ENCODE results near the gene YDJC.
"Not testable (repeated sequence)": the region's sequence is repeated elsewhere in the genome, so short reads cannot be mapped to it uniquely, and the experiment has no call there.

The YDJC gene, protein sequence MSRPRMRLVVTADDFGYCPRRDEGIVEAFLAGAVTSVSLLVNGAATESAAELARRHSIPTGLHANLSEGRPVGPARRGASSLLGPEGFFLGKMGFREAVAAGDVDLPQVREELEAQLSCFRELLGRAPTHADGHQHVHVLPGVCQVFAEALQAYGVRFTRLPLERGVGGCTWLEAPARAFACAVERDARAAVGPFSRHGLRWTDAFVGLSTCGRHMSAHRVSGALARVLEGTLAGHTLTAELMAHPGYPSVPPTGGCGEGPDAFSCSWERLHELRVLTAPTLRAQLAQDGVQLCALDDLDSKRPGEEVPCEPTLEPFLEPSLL

DNA sequence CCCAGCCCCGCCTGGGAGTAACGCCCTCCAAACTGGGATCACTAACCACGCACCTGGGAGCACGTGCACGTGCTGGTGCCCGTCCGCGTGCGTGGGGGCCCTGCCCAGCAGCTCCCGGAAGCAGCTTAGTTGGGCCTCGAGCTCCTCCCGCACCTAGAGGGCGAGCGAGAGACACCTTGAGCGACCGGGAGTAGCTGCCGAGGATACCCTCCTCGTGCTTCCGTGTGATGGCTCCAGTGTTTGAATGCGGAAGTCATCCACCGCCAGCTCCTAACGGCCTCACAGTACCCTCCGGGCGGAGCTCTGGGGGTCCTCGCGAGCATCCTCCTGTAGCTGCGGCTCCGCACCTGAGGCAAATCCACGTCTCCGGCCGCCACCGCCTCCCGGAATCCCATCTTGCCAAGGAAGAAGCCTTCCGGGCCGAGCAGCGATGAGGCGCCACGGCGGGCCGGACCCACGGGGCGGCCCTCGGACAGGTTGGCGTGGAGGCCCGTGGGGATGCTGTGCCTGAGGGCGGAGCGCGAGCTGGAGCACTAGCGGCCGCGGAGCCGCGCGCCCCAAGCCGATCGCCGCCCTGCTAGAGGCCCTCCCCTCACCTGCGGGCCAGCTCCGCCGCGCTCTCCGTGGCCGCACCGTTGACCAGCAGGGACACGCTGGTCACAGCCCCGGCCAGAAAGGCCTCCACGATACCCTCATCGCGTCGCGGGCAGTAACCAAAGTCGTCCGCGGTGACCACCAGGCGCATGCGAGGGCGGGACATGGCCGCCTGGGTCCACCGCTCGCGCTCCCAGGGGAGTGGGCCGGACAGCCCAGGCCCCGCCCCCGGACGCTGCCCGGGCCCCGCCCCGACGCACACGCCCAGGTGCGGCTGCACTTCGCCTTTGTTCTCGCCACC is at the start of gene YDJC:
Gene YDJC, minus strand, starts transcription at position 768 of the 895 bp plus-strand sequence. Its CDS starts 8 bp downstream, at position 760.
- TF ChIP-seq, protein P1, sequence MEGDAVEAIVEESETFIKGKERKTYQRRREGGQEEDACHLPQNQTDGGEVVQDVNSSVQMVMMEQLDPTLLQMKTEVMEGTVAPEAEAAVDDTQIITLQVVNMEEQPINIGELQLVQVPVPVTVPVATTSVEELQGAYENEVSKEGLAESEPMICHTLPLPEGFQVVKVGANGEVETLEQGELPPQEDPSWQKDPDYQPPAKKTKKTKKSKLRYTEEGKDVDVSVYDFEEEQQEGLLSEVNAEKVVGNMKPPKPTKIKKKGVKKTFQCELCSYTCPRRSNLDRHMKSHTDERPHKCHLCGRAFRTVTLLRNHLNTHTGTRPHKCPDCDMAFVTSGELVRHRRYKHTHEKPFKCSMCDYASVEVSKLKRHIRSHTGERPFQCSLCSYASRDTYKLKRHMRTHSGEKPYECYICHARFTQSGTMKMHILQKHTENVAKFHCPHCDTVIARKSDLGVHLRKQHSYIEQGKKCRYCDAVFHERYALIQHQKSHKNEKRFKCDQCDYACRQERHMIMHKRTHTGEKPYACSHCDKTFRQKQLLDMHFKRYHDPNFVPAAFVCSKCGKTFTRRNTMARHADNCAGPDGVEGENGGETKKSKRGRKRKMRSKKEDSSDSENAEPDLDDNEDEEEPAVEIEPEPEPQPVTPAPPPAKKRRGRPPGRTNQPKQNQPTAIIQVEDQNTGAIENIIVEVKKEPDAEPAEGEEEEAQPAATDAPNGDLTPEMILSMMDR (IDR thresholded peaks at IDR 0.05; ENCODE audit: insufficient read depth, low read length, poor library complexity, severe bottlenecking) = peak; percentile 83
- DNase-seq (ENCODE audit: extremely low read depth, insufficient read length) = peak; percentile 94
- H3K4me3 ChIP-seq (replicated peaks; ENCODE audit: low read depth, low read length) = peak within 1 kb of the TSS; percentile 99
- H3K27me3 ChIP-seq (replicated peaks; ENCODE audit: control insufficient read depth, insufficient read depth, low read length) = no peaks in the 10 kb centered on the region
- peaks cover 12% of the 10 kb centered on the region for H3K36me3 ChIP-seq (ENCODE audit: control insufficient read depth, insufficient read depth, low read length)

DNA sequence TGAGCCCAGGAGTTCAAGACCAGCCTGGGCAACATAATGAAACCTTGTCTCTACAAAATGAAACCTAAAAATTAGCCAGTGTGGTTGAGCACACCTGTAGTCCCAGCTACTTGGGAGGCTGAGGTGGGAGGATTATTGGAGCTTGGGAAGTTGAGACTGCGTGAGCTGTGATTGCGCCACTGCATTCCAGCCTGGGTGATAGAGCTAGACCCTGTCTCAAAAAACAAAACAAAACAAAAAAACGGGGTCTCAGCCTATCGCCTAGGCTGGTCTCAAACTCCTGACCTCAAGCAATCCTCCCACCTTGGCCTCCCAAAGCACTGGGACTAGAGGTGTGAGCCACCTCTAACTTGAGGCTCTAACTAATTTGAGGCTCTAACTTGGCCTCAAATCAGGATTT is 49.6 kb upstream of the YDJC start:
- TF ChIP-seq, protein P1 (IDR thresholded peaks at IDR 0.05; ENCODE audit: insufficient read depth, low read length, poor library complexity, severe bottlenecking) = no peak
- Histone ChIP-seq H3K36me3 (ENCODE audit: control insufficient read depth, insufficient read depth, low read length) (peaks cover 24% of the 10 kb centered on the region), H3K27me3 (replicated peaks; ENCODE audit: control insufficient read depth, insufficient read depth, low read length) (no peaks in the 10 kb centered on the region), H3K4me3 (replicated peaks; ENCODE audit: low read depth, low read length) (no peak overlapping the region)
- DNase-seq (ENCODE audit: extremely low read depth, insufficient read length) = no peak

DNA sequence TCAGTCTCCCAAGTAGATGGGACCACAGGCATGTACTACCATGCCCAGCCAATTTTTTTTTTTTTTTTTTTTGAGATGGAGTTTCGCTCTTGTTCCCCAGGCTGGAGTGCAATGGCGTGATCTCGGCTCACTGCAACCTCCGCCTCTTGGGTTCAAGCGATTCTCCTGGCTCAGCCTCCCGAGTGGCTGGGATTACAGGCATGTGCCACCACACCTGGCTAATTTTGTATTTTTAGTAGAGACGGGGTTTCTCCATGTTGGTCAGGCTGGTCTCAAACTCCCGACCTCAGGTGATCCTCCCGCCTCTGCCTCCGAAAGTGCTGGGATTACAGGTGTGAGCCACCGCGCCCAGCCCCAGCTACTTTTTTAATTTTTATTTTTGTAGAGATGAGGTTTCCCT is 49.0 kb upstream of the YDJC start:
- H3K36me3 ChIP-seq (ENCODE audit: control insufficient read depth, insufficient read depth, low read length) = peaks cover 27% of the 10 kb centered on the region
- not testable (repeated sequence) for DNase-seq (ENCODE audit: extremely low read depth, insufficient read length); H3K27me3 ChIP-seq (replicated peaks; ENCODE audit: control insufficient read depth, insufficient read depth, low read length); H3K4me3 ChIP-seq (replicated peaks; ENCODE audit: low read depth, low read length)

DNA sequence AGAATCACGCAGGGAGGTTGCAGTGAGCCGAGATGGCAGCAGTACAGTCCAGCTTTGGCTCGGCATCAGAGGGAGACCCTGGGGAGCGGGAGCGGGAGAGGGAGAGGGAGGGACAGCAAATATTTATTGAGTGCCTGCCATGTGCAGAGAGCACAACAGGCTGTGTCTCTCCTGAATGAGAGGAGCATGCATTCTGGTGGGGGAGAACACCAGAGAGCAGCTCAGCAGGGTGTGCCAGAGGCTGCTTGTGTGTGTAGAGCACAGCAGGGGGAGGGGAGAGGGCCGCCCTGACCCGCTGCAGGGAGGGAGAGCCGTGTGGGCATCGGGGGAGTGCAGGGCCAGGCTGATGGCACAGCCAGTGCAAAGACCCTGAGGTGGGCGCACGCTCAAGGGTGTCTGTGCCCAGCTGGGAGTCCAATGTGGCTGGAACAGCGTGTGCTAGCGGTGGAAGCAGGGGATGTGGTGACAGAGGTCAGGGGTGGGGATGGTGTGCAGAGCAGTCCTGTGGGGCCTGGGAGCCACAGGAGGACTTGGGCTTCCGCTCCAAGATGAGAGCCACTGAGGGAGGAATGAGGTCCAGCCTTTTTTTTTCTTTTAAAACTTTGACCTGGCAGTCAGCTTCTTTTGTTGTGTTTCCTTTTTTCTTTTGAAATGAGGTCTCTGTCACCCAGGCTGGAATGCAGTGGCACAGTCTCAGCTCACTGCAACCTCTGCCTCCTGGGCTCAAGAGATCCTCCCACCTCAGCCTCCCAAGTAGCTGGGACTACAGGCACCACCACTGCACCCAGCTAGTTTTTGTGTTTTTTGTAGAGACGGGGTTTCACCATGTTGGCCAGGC is 48.0 kb upstream of the YDJC start:
- TF ChIP-seq, protein P1 (IDR thresholded peaks at IDR 0.05; ENCODE audit: insufficient read depth, low read length, poor library complexity, severe bottlenecking) = no peak
- no peak overlapping the region for H3K4me3 ChIP-seq (replicated peaks; ENCODE audit: low read depth, low read length)
- no peak for DNase-seq (ENCODE audit: extremely low read depth, insufficient read length)
- H3K36me3 ChIP-seq (ENCODE audit: control insufficient read depth, insufficient read depth, low read length) = peaks cover 34% of the 10 kb centered on the region
- H3K27me3 ChIP-seq (replicated peaks; ENCODE audit: control insufficient read depth, insufficient read depth, low read length) = no peaks in the 10 kb centered on the region

DNA sequence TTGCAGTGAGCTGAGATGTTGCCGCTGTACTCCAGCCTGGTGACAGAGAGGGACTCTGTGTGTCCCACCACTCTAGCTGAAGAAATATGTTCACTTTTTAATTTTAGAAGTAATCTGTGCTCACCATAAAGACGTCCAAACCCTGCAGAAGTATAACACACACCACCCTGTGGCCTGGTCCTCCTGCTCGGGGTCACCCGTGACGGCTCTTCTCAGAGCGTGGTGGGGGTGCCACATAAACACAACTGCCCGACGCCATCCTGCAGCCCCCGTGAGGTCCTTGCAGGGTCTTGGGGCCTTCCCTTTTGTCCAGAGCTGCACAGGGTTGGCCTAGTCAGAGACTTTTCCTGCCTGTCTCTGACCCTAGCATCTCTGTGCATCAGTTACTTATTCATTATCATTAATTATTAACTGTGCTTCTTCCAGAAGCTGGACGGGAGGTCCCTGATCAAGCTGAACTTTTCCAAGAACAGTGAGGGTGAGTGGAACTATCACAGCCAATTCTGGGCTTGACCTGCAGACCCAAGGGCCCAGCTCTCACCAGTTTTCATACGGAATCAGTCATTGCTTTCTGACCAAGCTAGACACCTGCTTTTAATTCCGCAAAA is 44.9 kb upstream of the YDJC start:
- H3K36me3 ChIP-seq (ENCODE audit: control insufficient read depth, insufficient read depth, low read length) = peaks cover 30% of the 10 kb centered on the region
- H3K4me3 ChIP-seq (replicated peaks; ENCODE audit: low read depth, low read length) = no peak overlapping the region
- TF ChIP-seq, protein P1 (IDR thresholded peaks at IDR 0.05; ENCODE audit: insufficient read depth, low read length, poor library complexity, severe bottlenecking) = no peak
- no peak for DNase-seq (ENCODE audit: extremely low read depth, insufficient read length)
- no peaks in the 10 kb centered on the region for H3K27me3 ChIP-seq (replicated peaks; ENCODE audit: control insufficient read depth, insufficient read depth, low read length)

All from GM06990 (cell line).